Measurements from ENCODE around the gene GALNT4. TPM values are rescaled to one million over a fixed set of nuclear protein-coding genes. Genes with fewer than 3 reads are reported as not detected.
A peak's percentile ranks its signal among the peaks of the same experiment; 100 is the strongest.

The GALNT4 gene
- total RNA-seq, 1 experiment from 2014 or later, result 23.3 TPM

DNA sequence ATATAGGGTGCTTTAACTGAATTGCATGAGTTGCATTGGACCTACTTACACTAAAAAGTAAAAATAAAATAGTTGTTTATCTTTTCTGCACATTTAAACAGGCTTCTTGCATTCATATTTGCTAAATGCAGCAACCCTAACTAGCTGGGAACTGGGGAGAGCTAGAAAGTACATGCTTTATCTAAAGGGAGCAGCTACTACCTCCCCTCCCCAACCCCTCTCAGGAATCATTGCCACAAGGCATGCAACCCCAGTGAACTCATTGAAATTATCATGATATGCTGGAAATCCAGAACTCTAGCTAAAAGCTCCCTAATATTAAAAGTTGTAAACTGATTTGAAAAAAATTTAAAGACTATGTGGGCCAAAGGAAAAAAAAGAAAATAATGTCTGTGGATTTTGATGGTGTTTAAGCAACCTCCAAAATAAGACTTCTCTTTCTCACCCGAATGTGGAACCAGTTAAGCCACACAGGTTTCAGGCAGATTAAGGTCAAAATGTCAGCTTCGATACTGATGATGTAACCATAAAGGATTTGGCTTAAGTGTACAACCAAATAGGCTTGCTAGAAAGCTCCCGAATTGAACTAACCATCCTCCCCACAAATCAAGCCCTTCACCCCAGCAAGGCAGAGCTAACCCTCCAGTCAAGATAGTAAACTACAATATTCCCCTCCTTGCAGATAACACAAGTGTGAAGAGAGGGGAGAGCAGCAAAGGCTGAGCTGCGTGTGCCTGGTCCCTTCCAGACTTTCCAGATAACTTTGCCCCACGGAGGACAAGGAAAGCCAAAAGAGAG, 15.0 kb upstream of the GALNT4 start:
- in situ Hi-C loops (cut with HindIII; ENCODE audit: low sequenced_read_pairs), result no loop called here
- DNase-seq (ENCODE audit: low spot score), result no peak

DNA sequence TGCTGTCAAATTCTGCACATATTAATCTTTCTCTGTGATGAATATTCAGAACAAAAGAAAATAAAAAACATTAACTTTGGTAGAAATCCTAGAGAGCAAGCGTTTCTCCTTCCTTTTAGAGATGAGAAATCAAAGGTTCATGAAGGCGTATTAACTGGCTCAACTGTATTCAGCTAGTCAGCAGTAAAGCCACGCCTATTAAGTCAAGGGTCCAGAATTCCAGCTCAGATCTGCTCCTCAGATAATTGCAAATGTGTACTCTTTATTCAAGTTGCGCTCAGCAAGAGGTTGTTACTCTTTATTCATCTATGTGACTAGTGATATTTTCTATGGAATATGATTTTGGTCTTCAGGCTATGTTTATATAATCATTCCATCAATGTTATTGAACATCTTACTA, 14.3 kb upstream of the GALNT4 start:
- DNase-seq (ENCODE audit: low spot score), result no peak
- in situ Hi-C loops (cut with HindIII; ENCODE audit: low sequenced_read_pairs), result no loop called here

DNA sequence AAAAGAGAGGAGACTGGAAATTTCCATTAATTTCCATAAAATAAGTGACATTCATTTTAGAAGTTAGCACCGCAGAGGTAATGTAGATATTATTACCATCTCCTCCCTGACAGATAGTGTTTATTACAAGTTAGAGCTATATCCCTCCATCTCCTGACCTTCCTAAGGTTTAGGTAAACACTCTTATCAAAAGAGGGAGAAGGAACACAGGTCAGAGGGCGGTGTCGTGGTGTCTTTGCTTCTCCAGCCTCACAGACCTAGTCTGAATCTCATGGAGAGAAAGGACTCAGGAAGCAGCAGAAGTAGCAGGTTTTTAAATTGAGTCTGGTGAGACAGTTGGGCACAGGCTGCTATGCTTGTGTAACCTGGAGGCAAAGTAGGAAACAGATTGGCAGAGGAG, 12.8 kb upstream of the GALNT4 start:
- in situ Hi-C loops (cut with HindIII; ENCODE audit: low sequenced_read_pairs), result no loop called here
- no peak for DNase-seq (ENCODE audit: low spot score)

DNA sequence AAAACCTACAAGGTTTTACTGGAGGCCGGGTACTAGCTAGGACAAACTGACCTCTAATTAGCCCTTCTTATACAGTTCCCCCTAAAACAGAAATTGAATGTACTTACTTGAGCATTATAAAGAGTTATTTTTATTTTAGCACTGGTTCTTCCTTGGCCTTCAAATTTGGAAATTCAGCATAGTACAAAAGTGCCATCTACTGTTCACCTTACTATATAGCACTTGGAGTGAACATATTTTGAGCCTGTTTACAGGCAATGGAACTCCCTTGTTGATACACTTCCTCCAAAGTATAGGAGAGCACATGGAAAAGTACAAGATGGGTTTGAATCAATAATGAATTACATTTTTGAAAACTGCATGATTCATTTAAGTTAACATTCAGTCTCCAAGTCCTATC, 5.1 kb upstream of the GALNT4 start:
- in situ Hi-C loops (cut with HindIII; ENCODE audit: low sequenced_read_pairs), result no loop called here
- peak; percentile 76 for DNase-seq (ENCODE audit: low spot score)

DNA sequence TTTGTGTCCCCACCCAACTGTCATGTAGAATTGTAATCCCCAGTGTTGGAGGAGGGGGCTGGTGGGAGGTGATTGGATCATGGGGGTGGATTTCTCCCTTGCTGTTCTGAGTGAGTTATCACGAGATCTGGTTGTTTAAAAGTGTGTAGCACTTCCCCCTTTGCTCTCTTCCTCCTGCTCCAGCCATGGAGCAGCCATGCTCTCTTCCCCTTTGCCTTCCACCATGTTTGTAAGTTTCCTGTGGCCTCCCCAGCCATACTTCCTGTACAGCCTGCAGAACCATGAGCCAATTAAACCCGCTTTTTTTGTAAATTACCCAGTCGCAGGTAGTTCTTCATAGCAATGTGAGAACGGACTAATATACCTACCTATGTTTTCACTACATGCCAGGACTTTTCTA, 3.8 kb upstream of the GALNT4 start:
- in situ Hi-C loops (cut with HindIII; ENCODE audit: low sequenced_read_pairs), result no loop called here
- DNase-seq (ENCODE audit: low spot score), result no peak

DNA sequence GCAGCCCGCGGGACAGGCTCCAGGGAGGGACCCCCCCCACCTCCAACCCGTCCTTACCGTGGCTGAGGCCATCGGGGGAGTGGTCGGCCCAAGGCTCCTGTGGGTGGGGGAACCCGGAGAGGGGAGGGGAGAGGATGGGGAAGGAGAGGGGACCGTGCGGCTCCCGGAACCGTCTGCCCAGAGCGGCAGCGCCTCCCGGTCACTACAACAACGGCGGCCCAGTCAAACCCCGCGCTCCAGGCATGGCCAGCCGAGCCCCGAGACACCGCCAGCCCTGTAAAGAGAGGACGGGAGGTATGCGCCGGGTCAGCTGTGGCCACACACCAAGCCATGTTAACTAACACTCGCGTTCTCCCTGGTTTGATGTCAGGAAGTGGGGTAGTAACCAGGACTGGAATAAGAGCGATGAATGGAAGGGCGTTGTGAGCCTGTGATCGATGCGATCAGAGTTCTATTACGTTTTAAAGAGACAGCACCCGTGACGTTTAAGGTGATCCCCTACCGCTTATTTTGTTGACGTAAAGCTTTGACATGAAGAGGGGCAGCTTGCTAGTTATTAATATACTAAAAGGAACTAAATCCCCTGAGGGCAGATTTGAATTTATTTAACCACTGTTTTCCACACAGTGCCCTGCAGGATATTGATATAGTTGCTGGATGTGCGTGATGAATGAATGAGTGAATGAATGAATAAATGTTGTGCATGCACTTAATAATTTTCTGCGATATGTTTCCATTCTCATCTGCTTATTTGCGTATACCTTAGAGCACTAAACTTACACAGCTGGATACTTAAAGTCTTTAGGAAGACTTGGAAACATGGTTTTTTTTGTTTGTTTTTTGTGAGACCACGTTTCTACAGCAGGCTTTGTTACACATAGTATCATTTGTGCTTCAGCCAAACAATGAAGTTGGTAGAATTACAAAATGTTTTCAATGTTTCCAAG, 1.5 kb upstream of the GALNT4 start, which contains the start of gene POC1B:
TSS of gene POC1B (minus strand) at position 224 of the 947 bp plus-strand sequence. CDS start at position 72, 152 bp downstream.
- DNase-seq (ENCODE audit: low spot score), result peak; percentile 92
- in situ Hi-C loops (cut with HindIII; ENCODE audit: low sequenced_read_pairs), result no loop called here

DNA sequence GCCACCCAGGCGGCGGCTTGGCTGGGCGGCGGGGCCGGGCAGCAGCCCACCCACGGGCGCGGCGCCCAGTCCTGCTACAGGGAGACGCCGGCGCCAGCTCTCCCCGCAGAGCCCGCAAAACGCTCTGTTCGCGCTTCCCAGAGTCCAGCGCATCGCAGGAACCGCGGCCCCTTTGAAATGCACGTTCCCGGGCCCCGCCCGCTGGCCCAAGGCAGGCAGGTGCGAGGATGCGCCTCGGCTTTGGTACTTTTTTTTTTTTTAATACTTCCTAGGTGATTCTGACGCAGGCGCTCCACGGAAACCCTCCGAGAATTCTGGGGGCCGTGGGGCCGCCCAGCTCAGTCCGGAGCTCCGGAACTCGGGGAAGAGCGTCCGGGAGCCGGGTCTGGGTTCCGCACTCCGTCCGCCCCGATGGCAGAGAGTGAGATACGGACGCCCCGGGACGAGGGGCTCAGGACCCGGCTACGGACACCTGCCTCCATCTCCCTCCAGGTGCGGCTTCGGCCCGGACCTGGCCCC, 768 bp upstream of the GALNT4 start:
- DNase-seq (ENCODE audit: low spot score), result peak; percentile 48
- in situ Hi-C loops (cut with HindIII; ENCODE audit: low sequenced_read_pairs), result no loop called here

DNA sequence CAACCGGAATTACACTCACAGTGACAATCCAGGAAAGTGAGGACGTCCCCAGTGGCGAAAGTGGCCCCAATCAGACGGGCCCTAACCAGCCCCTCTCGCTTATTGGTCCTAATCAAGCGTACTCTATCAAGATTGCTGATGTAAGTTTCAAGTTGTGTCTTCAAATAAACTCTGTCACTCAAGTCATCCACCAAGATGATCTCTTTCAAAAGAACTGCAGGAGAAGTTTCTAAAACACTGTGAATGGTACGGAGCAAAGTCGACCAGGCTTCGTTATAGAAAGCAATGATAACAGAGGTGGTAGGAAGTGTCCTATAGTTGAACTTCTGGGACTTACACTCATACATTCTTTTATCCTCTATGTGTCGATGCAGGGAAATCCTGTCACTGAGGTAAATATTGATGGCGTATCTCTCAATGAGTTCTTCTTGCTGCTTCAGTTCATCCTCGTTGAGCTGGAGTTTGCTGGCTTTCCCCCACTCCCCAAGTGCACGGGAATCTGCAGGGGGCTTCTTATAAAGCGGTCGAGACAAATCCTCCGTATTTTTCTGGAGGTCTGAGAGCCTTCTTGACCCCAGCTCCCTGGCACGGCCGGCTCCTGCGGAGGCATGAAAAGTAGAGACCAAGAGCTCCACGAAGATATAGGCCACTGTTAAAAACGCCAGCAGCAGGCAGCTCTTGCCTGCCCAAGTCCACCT, 604 bp downstream of the GALNT4 start:
- DNase-seq (ENCODE audit: low spot score), result no peak
- in situ Hi-C loops (cut with HindIII; ENCODE audit: low sequenced_read_pairs), result no loop called here

DNA sequence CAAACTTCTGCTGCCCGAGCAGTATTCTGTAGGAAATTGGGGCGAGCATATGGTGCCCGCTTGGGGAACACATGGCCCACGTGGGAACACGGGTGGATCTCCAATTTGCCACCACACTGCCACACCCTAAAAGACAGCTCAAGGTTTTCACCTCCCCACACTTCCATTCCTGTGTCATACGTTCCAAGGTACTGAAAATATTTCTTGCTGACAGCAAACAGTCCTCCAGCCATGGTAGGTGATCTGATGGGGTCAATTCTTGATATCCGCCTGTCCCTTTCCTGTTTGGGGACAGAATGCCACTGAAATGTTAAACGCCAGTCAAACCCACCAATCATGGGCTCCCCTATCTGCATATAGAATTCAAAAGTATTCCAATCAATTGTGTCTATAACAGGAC, 1.2 kb downstream of the GALNT4 start:
- in situ Hi-C loops (cut with HindIII; ENCODE audit: low sequenced_read_pairs), result no loop called here
- DNase-seq (ENCODE audit: low spot score), result no peak

DNA sequence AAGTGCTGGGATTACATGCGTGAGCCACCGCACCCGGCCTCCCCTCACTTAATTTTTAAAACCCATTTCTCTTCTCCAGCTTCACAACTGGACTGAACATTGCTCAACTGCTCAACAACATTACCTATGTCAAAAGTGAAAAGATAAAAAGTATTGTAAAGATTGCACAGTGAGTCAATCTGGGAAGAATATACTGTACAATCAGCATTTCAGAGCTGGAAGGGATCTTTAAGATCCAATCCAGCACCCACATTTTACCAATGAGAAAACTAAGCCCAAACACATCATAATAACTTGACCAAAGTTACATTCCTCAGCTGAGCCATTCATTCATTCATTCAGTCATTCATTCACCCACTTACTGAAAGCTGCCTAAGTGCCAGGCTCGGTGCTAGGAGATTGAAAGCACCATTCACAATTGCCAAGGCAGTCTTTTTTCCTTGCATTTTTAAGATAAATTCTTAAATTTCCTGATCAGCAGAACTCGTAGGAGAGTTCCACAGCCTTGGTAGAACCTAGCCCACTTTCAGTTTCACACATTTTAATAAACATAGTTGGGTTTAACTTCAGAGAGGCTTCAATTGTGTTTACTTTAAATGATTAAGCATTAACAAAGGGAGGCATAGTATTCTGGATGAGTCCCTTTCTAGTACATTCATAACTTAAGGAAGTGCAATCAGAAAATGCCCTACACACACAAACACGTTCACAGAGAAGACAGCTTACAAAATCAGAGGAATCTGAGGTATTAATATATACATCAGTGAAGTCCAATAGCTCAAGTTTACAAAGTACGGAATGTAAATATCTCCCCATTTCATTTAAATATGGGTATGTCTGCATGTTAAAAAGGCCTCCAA, 3.0 kb downstream of the GALNT4 start:
- in situ Hi-C loops (cut with HindIII; ENCODE audit: low sequenced_read_pairs), result no loop called here
- no peak for DNase-seq (ENCODE audit: low spot score)

DNA sequence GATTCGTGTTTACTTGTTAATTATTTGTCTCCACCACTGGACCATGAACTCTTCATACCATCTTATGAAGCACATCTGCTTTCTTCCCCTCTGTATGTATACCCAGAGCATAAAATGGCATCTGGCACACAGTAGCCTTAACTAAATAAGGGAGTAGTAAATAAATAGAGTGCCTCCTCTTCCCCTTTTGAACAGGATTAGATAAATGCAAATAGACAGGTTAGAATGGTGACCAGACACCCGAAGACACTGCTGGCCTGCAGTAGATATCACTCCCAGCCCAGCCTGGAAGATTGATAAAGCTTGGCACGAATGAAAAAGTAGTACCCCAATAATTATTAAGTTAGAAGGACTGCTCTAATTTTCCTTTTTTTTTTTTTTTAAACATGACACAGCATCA, 6.9 kb downstream of the GALNT4 start:
- in situ Hi-C loops (cut with HindIII; ENCODE audit: low sequenced_read_pairs), result no loop called here
- no peak for DNase-seq (ENCODE audit: low spot score)

DNA sequence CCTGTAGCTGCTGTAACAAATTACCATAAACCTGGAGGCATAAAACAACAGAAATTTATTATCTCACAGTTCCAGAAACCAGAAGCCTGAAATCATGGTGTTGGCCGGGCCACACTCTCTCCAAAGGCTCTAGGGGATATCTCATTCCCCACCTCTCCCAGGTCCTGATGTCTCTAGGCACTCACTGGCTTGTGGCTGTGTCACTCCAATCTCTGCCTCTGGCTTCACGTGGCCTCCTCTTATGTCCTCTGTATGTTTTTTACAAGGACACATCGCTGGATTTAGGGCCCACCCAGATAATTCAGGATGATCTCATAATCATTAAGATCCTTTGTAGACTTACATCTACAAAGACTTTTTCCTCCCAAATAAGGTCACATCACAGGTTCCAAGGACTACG, 8.0 kb downstream of the GALNT4 start:
- in situ Hi-C loops (cut with HindIII; ENCODE audit: low sequenced_read_pairs), result no loop called here

DNA sequence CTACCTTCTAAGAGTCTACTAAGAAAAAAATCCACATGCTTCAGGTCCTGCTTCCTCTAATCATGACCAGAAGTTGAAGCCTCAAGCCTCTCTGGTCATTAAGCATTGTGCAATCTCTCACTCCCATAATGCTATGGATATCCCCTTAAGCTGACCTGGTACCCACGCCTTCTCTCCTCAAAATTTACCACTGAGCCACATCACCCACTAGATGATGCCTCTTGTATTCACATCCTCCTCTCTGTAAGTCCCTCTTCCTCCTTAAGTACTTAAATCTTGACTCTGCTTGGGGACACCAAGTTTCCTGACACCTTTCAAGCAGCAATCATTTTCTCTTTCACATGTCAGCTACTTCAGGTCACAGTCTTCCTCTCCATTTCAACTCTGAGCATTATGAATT, 9.8 kb downstream of the GALNT4 start:
- in situ Hi-C loops (cut with HindIII; ENCODE audit: low sequenced_read_pairs), result no loop called here
- DNase-seq (ENCODE audit: low spot score), result no peak

More for the DNA sequence above, 8.0 kb downstream of the GALNT4 start:
- DNase-seq (ENCODE audit: low spot score), result no peak

DNA sequence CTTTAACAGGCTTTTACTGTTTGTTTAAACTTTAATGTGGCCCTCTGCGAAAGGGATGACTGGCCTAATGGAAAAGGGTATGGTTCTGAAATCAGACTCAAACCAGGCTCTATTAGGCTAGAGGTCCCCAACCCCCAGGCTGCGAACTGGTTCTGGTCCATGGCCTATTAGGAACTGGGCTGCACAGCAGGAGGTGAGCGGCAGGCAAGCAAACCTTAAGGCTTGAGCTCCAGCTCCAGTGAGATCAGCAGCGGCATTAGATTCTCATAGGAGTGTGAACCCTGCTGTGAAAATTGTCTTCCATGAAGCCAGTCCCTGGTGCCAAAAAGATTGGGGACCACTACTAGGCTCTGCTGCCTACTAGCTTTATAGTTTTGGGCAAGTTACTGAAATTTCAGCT, 11.1 kb downstream of the GALNT4 start:
- in situ Hi-C loops (cut with HindIII; ENCODE audit: low sequenced_read_pairs), result no loop called here
- no peak for DNase-seq (ENCODE audit: low spot score)

DNA sequence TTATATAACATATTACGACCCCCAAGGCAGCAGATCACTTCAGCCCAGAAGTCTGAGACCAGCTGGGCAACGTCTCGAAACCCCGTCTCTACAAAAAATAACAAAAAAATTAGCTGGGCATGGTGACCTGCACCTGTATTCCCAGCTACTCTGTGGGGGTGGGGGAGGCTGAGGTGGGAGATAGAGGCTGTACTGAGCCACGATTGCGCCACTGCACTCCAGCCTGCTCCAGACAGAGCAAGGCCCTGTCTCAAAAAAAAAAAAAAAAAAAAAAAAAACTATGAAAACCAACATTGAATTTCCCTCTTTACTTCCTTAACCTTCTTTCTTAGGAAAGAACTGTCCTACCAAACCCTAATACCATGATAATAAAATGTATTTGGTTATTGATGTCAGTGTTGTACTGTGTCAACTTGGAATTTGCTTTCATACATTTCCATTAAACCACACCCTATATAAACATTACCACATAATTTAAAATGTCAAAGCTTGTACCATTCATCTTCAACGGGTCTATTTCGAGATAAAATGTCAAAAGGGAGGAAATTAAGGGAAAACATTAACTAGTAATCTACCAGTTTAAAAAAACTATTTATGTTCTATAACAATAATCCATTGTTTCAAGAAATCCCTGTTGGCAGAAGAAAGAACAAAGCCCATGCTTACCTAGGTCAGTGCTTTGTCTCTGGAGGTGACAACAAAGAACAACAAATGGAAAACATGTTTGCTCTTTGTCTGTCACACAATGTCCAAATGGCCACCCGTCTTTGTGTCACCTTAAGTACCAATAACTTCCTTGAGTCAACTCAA, 17.4 kb downstream of the GALNT4 start:
- DNase-seq (ENCODE audit: low spot score), result no peak
- in situ Hi-C loops (cut with HindIII; ENCODE audit: low sequenced_read_pairs), result no loop called here

DNA sequence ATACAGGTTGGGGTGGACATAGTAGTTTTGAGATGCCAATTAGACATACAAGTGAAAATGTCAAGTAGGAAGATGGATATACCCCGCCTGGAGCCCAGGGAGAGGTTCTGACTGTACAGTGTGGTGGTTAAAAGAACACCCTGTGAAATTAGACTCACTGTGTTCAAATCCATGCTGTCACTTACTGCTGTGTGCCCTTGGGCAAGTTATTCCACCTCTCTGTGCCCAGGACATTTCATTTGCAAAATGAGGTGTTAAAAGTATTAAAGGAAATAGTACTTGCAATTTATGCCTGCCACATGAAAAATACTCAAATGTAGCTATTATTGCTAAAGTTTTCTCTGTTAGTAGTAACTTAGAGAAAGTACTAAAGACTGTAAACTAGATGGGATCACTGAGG, 18.5 kb downstream of the GALNT4 start:
- in situ Hi-C loops (cut with HindIII; ENCODE audit: low sequenced_read_pairs), result no loop called here
- no peak for DNase-seq (ENCODE audit: low spot score)

DNA sequence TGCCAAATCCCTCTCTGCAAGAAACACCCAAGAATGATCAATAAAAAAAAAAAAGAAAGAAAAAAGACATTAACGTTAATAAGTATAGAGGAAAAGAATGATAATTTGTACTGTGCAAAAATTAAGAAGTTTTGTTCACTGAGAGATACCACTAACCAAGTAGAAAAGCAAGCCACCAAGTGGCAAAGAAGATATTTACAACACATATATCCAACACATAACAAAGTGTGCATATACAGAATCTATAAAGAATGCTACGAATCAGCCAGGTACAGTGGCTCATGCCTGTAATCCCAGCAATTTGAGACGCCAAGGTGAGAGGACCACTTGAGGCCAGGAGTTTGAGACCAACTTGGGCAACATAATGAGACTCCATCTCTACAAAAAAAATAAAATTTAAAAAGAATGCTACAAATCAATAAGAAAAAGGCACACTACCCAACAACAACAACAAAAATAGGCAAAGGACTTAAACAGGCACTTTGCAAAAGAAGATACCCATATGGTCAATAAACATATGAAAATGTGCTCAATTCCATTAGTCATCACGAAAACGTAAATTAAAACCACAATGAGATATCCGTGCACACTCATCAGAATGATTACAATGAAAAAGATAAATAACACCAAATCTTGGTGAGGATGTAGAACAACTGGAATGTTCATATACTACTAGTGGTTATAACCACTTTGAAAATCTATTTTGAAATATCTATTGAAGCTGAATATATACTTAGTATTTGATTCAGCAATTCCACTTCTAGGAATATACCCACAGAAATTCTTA, 19.8 kb downstream of the GALNT4 start:
- no peak for DNase-seq (ENCODE audit: low spot score)
- in situ Hi-C loops (cut with HindIII; ENCODE audit: low sequenced_read_pairs), result no loop called here
